Activated T-cell treated with anti-CD3 and anti-CD28 coated beads, Interleukin-2, amount 50 U/mL, for 24 hours (primary cell): ENCODE data around the gene ZNF280B.
"Not testable (repeated sequence)": the region's sequence is repeated elsewhere in the genome, so short reads cannot be mapped to it uniquely, and the experiment has no call there.

Experiments
- DNase-seq: peaks from one replicate; pipeline ENCODE4 v3.0.0-alpha.2; 2020
- H3K27ac Mint-ChIP-seq: 2 replicates; pipeline ENCODE4 v1.8.0; 2020; ENCODE audit warnings: mild to moderate bottlenecking, mixed read lengths
- H3K27me3 Mint-ChIP-seq: 2 replicates; pipeline ENCODE4 v1.8.0; 2020; ENCODE audit warnings: mixed read lengths
- H3K36me3 Mint-ChIP-seq: 2 replicates; pipeline ENCODE4 v1.8.0; 2020; ENCODE audit warnings: low read depth, mixed read lengths
- H3K4me1 Mint-ChIP-seq: 2 replicates; pipeline ENCODE4 v1.8.0; 2020; ENCODE audit warnings: low read depth, mixed read lengths
- H3K4me3 Mint-ChIP-seq: 2 replicates; pipeline ENCODE4 v1.8.0; 2020; ENCODE audit warnings: mild to moderate bottlenecking, moderate library complexity, mixed read lengths
- H3K9me3 Mint-ChIP-seq: 2 replicates; pipeline ENCODE4 v1.8.0; 2020; ENCODE audit warnings: mixed read lengths

The ZNF280B gene

DNA sequence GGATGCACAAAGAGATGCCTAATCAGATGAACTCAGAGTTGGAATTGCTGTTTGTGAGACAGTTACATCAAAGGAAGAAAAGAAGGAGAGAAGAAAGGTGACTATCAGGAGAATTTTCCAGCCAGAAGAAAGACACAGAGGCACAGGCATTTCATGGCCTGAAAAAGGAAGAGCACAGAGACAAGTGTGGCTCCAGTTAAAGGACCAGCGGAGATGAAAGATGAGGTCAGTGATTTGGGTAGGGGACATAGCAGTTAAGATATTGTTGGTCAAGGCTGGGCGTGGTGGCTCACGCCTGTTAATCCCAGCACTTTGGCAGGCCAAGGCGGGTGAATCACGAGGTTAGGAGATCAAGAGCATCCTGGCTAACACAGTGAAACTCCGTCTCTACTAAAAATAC is 15.0 kb upstream of the ZNF280B start:
- H3K36me3 Mint-ChIP-seq: no peaks in the 10 kb centered on the region
- peaks cover 1% of the 10 kb centered on the region for H3K4me1 Mint-ChIP-seq
- H3K9me3 Mint-ChIP-seq: no peaks in the 10 kb centered on the region
- H3K27me3 Mint-ChIP-seq: peaks cover 15% of the 10 kb centered on the region
- H3K27ac Mint-ChIP-seq: no peak overlapping the region
- no peak for DNase-seq
- no peak overlapping the region for H3K4me3 Mint-ChIP-seq

DNA sequence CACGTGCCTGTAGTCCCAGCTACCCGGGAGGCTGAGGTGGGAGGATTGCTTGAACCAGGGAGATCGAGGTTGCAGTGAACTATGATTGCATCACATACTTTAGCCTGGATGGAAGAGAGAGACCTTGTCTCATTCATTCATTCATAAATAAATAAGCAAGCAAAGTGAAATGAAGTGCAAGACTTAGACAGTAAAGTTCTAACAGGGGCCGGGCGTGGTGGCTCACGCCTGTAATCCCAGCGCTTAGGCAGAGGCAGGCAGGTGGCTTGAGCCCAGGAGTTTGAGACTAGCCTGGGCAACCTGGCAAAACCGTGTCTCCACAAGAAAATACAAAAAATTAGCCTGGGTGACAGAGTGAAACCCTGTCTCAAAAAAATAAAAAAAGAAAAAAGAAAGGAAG is 13.1 kb upstream of the ZNF280B start:
- Mint-ChIP-seq H3K36me3 (no peaks in the 10 kb centered on the region), H3K4me3 (no peak overlapping the region), H3K4me1 (no peaks in the 10 kb centered on the region), H3K9me3 (no peaks in the 10 kb centered on the region), H3K27ac (no peak overlapping the region), H3K27me3 (peaks cover 16% of the 10 kb centered on the region)
- no peak for DNase-seq

DNA sequence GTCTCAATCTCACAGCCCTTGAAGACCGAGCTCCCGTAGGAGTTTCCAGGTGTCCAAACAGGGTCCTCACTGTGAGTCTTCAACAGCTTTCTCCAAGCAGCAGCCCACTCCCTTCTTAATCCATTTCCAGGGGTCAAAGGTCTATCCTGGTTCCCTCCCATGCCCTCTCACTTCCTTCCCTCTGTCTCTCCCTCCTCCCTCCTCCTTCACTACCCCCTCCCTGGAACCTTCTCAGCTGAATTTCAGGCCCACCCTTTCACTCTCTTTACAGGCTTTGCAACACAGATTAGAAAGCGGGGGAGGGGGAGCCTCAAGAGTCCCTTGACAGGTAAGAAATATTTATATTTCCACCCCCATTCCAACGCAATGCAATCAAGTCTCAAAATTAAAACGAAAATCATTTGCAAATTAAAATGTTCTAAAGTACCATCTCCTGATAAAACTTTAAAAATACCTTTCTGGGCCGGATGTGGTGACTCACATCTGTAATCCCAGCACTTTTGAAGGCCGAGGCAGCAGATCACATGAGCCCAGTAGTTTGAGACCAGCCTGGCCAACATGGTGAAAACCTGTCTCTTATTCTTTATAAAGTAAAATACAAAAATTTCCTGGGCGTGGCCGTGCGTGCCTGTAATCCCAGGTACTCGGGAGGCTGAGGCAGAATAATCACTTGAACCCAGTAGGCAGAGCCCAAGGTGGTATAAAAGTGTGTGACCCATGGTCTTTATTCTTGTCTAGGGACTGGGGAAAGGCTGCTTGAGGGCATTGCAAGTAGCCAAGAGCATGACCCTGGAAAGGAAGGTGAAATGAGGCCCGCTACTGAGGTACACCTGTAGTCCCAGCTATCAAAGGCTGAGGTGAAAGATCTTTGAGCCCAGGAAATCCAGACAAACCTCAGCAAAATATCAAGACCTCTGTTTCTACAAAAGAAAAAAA is 12.4 kb upstream of the ZNF280B start:
- no peak for DNase-seq
- H3K27me3 Mint-ChIP-seq: peaks cover 21% of the 10 kb centered on the region
- H3K27ac Mint-ChIP-seq: no peak overlapping the region
- H3K36me3 Mint-ChIP-seq: no peaks in the 10 kb centered on the region
- no peak overlapping the region for H3K4me3 Mint-ChIP-seq
- H3K4me1 Mint-ChIP-seq: no peaks in the 10 kb centered on the region
- H3K9me3 Mint-ChIP-seq: no peaks in the 10 kb centered on the region

DNA sequence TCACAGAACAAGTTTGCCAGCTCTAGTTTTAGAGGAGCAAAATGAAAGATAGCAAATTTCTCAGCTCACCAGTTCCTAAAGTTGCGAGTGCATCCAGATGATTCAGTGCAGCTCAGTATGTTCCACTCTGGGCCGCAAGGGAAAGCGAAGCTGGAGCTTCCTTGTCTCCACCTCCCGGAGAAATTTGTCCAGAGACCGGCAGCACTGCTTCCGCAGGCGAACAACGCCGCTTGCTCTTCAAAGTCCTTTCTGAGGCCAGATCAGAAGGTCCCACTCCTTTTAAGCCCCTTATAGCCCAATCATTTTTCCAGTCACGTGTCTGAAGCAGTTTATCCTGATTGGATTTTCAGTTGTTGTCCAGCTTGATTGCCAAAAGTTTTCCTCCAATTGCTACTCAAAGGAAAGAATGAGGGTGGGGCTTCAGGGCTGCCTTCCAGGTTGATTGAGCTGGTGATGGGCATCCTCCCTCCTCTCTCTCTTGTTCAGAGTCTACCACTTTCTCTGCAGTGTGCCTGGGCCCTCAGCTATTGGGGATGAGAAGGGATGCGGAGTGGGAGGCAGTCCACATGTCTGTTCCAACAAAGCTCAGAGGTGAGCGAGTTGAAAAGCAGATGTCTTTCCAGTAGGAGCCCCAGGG is 11.6 kb upstream of the ZNF280B start, which contains the start of gene ZNF280A:
Gene ZNF280A, minus strand, starts transcription at position 251 of the 637 bp plus-strand sequence. CDS start 4,640 bp downstream, outside the sequence.
- H3K36me3 Mint-ChIP-seq: no peaks in the 10 kb centered on the region
- no peak within 1 kb of the TSS for H3K27ac Mint-ChIP-seq

DNA sequence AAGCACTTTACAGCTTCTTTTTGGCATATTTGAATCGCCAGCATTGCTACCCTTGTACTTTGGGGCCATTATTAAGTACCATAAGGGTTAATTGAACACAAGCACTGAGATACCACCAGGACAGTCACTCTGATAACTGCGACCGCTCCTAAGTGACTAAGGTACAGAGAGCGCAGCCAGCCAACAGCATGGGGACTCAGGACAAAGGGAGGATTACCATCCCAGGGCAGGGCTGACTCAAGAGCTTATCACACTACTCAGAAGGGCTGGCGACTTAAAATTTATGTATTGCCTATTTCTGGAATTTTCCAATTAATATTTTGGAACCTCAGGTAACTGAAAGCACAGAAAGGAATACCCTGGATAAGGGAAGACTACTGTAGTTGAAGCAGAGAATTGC is 11.0 kb upstream of the ZNF280B start:
- H3K9me3 Mint-ChIP-seq: no peaks in the 10 kb centered on the region

More for the DNA sequence above, 11.6 kb upstream of the ZNF280B start, which contains the start of gene ZNF280A:
- H3K9me3 Mint-ChIP-seq: no peaks in the 10 kb centered on the region
- H3K27me3 Mint-ChIP-seq: peaks cover 27% of the 10 kb centered on the region
- H3K4me1 Mint-ChIP-seq: no peaks in the 10 kb centered on the region
- H3K4me3 Mint-ChIP-seq: no peak within 1 kb of the TSS
- DNase-seq: no peak

DNA sequence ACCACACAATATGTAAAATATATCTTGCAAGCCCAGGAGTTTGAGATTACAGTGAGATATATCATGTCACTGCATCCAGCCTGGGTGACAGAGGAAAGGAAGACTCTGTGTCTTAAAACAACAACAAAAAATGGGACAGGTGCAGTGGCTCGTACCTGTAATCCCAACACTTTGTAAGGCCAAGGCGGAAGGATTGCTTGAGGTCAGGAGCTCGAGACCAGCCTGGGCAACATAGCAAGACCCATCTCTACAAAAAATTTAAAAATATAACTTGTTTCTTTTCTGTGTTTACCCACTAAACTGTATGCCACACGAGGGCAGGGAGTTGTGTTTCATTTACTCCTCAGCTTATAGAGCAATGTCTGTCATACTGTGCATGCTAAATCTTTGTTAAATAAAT is 8.4 kb upstream of the ZNF280B start:
- Mint-ChIP-seq H3K4me1 (no peaks in the 10 kb centered on the region), H3K27ac (no peak overlapping the region), H3K27me3 (peaks cover 29% of the 10 kb centered on the region), H3K36me3 (no peaks in the 10 kb centered on the region), H3K9me3 (no peaks in the 10 kb centered on the region), H3K4me3 (no peak overlapping the region)
- DNase-seq: no peak

More for the DNA sequence above, 11.0 kb upstream of the ZNF280B start:
- Mint-ChIP-seq H3K4me1 (no peaks in the 10 kb centered on the region), H3K36me3 (no peaks in the 10 kb centered on the region), H3K4me3 (no peak overlapping the region), H3K27me3 (peaks cover 31% of the 10 kb centered on the region), H3K27ac (no peak overlapping the region)
- DNase-seq: no peak

DNA sequence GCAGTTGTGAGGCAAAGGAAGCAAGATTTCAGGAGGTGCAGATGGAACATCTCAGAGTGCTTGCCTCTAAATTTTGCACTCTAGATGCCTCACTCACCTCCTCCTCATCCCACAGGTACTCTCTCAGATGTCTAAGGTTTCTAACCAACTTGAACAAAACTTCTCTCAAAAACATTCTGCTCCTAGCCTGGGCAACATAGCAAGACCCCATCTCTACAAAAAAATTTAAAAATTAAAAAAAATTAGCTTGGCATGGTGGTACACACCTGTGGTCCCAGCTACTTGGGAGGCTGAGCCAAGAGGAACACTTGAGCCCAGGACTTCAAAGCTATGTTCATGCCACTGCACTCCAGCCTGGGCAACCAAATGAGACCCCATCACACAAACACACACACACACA is 7.3 kb upstream of the ZNF280B start:
- Mint-ChIP-seq H3K27ac (no peak overlapping the region), H3K4me1 (no peaks in the 10 kb centered on the region), H3K9me3 (peaks cover 5% of the 10 kb centered on the region), H3K36me3 (no peaks in the 10 kb centered on the region), H3K27me3 (peaks cover 29% of the 10 kb centered on the region), H3K4me3 (no peak overlapping the region)
- DNase-seq: no peak

DNA sequence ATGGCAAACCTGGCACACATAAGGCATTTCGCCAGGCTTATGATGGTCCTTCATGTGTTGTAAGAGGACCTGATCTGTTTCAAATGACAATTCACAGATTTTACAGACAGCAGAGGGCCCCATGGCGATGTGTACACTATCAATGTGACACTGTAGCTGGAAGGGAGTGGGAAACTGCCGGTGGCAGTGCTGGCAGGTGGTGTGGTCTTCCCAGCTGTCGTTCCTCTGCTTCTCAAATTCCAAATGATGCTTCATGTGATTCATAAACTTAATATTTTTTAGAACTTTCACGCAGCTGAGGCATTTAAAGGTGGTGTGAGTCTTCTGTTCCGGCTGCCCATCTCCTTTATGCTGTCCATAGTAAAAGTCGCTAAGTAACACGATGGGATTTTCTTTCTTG is 5.9 kb upstream of the ZNF280B start:
- Mint-ChIP-seq H3K27me3 (peaks cover 24% of the 10 kb centered on the region), H3K9me3 (peaks cover 12% of the 10 kb centered on the region)
- not testable (repeated sequence) for H3K36me3 Mint-ChIP-seq, DNase-seq, H3K4me1 Mint-ChIP-seq, H3K27ac Mint-ChIP-seq, H3K4me3 Mint-ChIP-seq

DNA sequence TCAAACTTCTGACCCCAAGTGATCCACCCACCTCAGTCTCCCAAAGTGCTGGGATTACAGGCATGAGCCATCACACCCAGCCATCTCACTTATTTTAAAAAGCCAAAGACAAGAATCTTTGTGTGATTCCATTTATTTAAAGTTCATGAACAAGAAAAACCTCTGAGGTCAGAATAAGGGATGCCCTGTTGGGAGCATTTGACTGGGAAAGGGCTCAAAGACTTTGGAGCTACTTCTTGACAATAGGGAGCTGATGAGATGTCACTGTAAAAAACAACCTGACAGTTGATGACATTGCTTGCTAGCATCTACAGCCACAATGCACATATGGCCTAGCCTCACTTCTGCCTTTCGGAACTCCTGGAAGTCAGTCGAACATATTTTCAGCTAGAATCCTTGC is 5.1 kb upstream of the ZNF280B start:
- DNase-seq: no peak
- Mint-ChIP-seq H3K27ac (no peak overlapping the region), H3K36me3 (no peaks in the 10 kb centered on the region), H3K27me3 (peaks cover 24% of the 10 kb centered on the region), H3K9me3 (peaks cover 15% of the 10 kb centered on the region), H3K4me1 (peaks cover 2% of the 10 kb centered on the region), H3K4me3 (no peak overlapping the region)

DNA sequence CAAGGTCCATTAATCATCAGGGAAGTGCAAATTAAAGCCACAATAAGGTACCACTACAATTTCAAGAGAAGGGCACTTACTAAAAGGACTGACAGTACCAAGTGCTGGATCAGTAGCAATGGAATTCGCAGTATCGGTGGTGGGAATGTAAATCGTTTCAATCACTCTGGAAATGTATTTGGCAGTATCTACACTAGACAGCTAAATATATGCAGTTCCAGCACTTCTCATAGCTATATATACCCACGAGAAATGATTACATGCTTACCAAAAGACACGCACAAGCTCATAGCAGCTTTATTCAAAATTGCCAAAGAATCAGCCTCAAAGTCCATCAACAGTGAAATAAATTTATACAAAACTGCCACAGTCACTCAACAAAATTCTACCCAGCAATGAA is 4.4 kb upstream of the ZNF280B start:
- no peak overlapping the region for H3K4me3 Mint-ChIP-seq
- DNase-seq: no peak
- H3K9me3 Mint-ChIP-seq: peaks cover 15% of the 10 kb centered on the region
- peaks cover 3% of the 10 kb centered on the region for H3K4me1 Mint-ChIP-seq
- peaks cover 24% of the 10 kb centered on the region for H3K27me3 Mint-ChIP-seq
- H3K36me3 Mint-ChIP-seq: peaks cover 4% of the 10 kb centered on the region
- no peak overlapping the region for H3K27ac Mint-ChIP-seq

DNA sequence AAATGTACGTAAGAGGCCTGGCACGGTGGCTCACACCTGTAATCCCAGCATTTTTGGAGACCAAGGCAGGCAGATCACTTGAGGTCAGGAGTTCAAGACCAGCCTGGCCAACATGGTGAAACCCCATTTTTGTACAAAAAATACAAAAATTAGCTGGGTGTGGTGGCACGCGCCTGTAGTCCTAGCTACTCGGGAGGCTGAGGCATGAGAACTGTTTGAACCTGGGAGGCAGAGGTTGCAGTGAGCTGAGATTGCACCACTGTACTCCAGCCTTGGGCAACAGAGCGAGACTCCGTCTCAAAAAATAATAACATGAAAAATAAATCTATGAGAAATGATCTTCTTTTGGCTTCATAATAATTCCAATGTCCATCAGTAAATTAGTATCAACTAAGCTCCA is 2.3 kb upstream of the ZNF280B start:
- DNase-seq, H3K27ac Mint-ChIP-seq, H3K4me3 Mint-ChIP-seq: not testable (repeated sequence)
- Mint-ChIP-seq H3K4me1 (peaks cover 22% of the 10 kb centered on the region), H3K9me3 (peaks cover 15% of the 10 kb centered on the region), H3K36me3 (peaks cover 23% of the 10 kb centered on the region), H3K27me3 (peaks cover 18% of the 10 kb centered on the region)

DNA sequence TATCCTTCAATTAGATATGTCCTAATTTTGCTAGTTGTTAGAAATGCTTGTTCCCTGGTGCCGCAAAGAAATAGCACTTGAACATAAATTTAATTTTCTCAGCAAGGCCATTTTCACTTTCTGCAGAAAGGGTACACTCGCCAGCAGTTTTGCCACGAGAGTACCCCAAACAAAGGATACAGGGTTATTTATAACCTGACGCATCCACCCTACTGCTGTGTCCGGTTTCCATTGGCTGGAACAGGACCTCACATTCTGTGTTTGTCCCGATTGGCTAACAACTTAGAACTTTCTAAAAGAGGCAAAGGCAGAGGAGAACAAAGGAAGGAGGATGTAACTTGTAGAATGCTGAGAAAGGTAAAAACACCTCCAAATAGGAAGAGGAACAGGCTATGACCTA is 1.4 kb upstream of the ZNF280B start:
- not testable (repeated sequence) for H3K27ac Mint-ChIP-seq, H3K4me3 Mint-ChIP-seq, H3K27me3 Mint-ChIP-seq

DNA sequence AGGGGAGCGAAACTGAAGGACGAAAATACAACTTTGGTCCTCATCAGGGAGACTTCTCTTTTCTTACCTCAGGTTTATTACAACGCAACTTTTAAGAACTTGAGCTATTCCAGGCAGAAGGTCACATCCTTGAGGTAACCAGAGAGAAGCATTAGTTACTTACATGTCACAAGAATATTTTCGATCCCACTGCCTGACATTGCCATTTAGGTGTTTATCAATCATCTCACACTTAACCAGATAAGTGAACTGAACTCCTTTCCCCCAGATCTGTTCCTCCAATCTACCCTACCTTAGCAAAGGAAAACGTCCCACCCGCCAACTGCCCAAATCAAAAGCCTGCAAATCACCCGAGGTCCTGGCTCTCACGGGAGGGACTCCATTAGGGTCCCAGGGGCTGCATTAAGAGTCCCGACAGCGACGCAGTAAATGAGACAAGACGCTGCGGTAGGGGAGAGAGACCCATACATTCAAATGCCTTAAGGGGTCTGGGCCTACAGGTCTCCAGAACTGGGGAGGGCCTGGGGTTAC is 734 bp downstream of the ZNF280B start:
- Mint-ChIP-seq H3K27me3 (no peaks in the 10 kb centered on the region), H3K4me1 (peaks cover 24% of the 10 kb centered on the region), H3K36me3 (peaks cover 46% of the 10 kb centered on the region), H3K4me3 (peak overlapping the region; percentile 83), H3K27ac (peak overlapping the region; percentile 42), H3K9me3 (peaks cover 15% of the 10 kb centered on the region)
- DNase-seq: no peak

More for the DNA sequence above, 1.4 kb upstream of the ZNF280B start:
- Mint-ChIP-seq H3K36me3 (peaks cover 27% of the 10 kb centered on the region), H3K4me1 (peaks cover 24% of the 10 kb centered on the region), H3K9me3 (peaks cover 15% of the 10 kb centered on the region)
- DNase-seq: not testable (repeated sequence)

DNA sequence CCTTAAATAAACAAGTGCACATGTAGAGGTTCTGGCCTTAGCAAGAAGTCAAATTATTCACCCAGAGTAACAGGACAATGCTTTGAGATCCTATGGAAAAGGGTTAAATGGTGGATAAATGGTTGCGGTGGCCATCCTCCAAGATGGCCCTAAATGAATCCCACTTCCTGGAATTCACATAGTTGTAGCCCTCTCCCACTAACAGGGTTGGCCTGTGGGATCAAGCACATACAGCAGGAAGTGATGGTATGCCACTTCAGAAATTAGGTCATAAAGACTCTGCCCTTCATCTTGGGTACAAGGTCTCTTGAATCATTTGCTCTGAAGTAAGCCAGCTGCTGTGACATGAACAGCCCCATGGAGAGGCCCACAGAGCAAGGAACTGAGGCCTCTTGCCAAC is 1.8 kb downstream of the ZNF280B start:
- H3K4me1 Mint-ChIP-seq: peaks cover 24% of the 10 kb centered on the region
- H3K27me3 Mint-ChIP-seq: no peaks in the 10 kb centered on the region
- no peak for DNase-seq
- peaks cover 15% of the 10 kb centered on the region for H3K9me3 Mint-ChIP-seq
- H3K27ac Mint-ChIP-seq: no peak overlapping the region
- H3K36me3 Mint-ChIP-seq: peaks cover 56% of the 10 kb centered on the region
- no peak overlapping the region for H3K4me3 Mint-ChIP-seq

DNA sequence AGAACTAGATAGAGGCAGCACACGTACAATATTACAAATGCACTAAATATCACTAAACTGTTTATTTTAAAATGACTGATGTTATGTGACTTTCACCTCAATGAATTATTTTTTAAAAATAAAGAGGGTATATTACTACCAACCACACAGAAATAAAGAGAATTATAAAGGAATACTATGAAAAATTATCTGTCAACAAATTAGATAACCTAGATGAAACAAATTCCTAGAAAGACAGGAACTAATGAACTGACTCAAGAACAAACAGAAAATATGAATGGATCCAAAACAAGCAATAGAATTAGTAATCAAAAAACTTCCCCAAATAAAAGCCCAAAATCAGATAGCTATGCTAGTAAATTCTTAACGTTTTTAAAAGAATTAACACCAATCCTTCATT is 10.3 kb downstream of the ZNF280B start:
- no peak overlapping the region for H3K27ac Mint-ChIP-seq
- no peak overlapping the region for H3K4me3 Mint-ChIP-seq
- peaks cover 34% of the 10 kb centered on the region for H3K36me3 Mint-ChIP-seq
- no peaks in the 10 kb centered on the region for H3K4me1 Mint-ChIP-seq
- H3K9me3 Mint-ChIP-seq: no peaks in the 10 kb centered on the region
- H3K27me3 Mint-ChIP-seq: no peaks in the 10 kb centered on the region
- DNase-seq: no peak
